Caco-2 (cell line): Measurements from ENCODE around the gene MCHR1. TPM values are rescaled to one million over a fixed set of nuclear protein-coding genes. Genes with fewer than 3 reads are reported as not detected.

ENCODE experiments used
- BruUV-seq: library from RNA; stranded (reverse); fragments of 400-500 nt; replicated peaks from 2 replicates; lab custom pipeline; 2021; lab: Mats Ljungman, UMichigan
- CTCF ChIA-PET: fragments of 300-600 bp; sonication (Branson Sonifier 250); formaldehyde crosslinking; loops from one replicate; lab custom pipeline; 2022; ENCODE audit warnings: antibody characterized with exemption; lab: Charles Lee
- POLR2A ChIA-PET: fragments of 300-600 bp; sonication (Branson Sonifier 250); formaldehyde crosslinking; loops from one replicate; lab custom pipeline; 2022; ENCODE audit warnings: antibody characterized with exemption; lab: Charles Lee
- DNase-seq, 2 experiments: peaks; one replicate each; pipeline versions ENCODE4 v3.0.0 to v3.0.0-alpha.2; 2020 to 2022
- H3K27me3 ChIP-seq: replicated peaks from 2 replicates; pipeline ENCODE4 v1.6.0; 2011; ENCODE audit warnings: low read length; ENCODE audit not compliant: control insufficient read depth, insufficient read depth
- H3K36me3 ChIP-seq: 2 replicates; pipeline ENCODE4 v1.5.1; 2011; ENCODE audit warnings: low read length; ENCODE audit not compliant: control insufficient read depth, insufficient read depth
- H3K4me1 ChIP-seq: fragments of 250-450 bp; sonication (Bioruptor Pico); 2 replicates; pipeline ENCODE4 v1.5.1; 2020; ENCODE audit warnings: mild to moderate bottlenecking
- H3K4me3 ChIP-seq: 2 replicates; pipeline ENCODE4 v1.5.1; 2011; ENCODE audit warnings: low read depth, mild to moderate bottlenecking, control low read depth, low read length
- H3K9me3 ChIP-seq: fragments of 250-450 bp; sonication (Bioruptor Pico); 2 replicates; pipeline ENCODE4 v1.5.1; 2020; ENCODE audit warnings: mild to moderate bottlenecking, moderate library complexity
- H3K27ac Mint-ChIP-seq: one replicate; pipeline ENCODE4 v1.8.0; 2022; ENCODE audit warnings: mixed read lengths; ENCODE audit not compliant: unreplicated experiment
- H3K27me3 Mint-ChIP-seq: one replicate; pipeline ENCODE4 v1.8.0; 2022; ENCODE audit warnings: mixed read lengths; ENCODE audit not compliant: insufficient read depth, unreplicated experiment
- H3K36me3 Mint-ChIP-seq: one replicate; pipeline ENCODE4 v1.8.0; 2022; ENCODE audit warnings: mild to moderate bottlenecking, mixed read lengths; ENCODE audit not compliant: insufficient read depth, unreplicated experiment
- H3K4me1 Mint-ChIP-seq: one replicate; pipeline ENCODE4 v1.8.0; 2022; ENCODE audit warnings: low read depth, mixed read lengths; ENCODE audit not compliant: unreplicated experiment
- H3K4me3 Mint-ChIP-seq: one replicate; pipeline ENCODE4 v1.8.0; 2022; ENCODE audit warnings: mild to moderate bottlenecking, moderate library complexity, mixed read lengths; ENCODE audit not compliant: unreplicated experiment
- H3K9me3 Mint-ChIP-seq: one replicate; pipeline ENCODE4 v1.8.0; 2022; ENCODE audit warnings: mixed read lengths; ENCODE audit not compliant: unreplicated experiment
- CTCF ChIP-seq, 2 experiments: fragments of 200-600 bp in 1 of 2; IDR thresholded peaks; 1 replicate in 1 of 2; 2 replicates in 1 of 2; pipeline versions ENCODE4 v1.5.1 to v1.8.0; 2011 to 2022; ENCODE audit warnings: antibody characterized with exemption in 1 of 2, control low read depth in 1 of 2, inconsistent platforms in 1 of 2, low read depth in 1 of 2, low read length in 1 of 2, mild to moderate bottlenecking in 1 of 2, moderate library complexity in 1 of 2; ENCODE audit not compliant: insufficient read depth in 1 of 2, severe bottlenecking in 1 of 2, unreplicated experiment in 1 of 2
- intact Hi-C: fragments of 100-400 bp; cut with micrococcal nuclease; formaldehyde crosslinking; loops from one replicate; pipeline ENCODE4 v1.10.0; 2022; ENCODE audit not compliant: unreplicated experiment
- total RNA-seq: library from RNA; stranded (reverse); gene quantifications from 2 replicates; pipeline ENCODE4 v1.2.3, GENCODE V29; 2022

MCHR1 gene
- total RNA-seq, 1 experiment from 2014 or later = not detected

GRCh38 chr22:40635940-40636379 lies 43.3 kb upstream of the MCHR1 start:
- ChIA-PET CTCF (interaction anchor here (1.6 kb wide), 1 partner anchor 9 kb away, joined by 4 read pairs; no protein-coding TSS in a partner anchor), POLR2A (interaction anchor here (1.3 kb wide), 1 partner anchor 16 kb away, joined by 14 read pairs; no protein-coding TSS in a partner anchor)
- Mint-ChIP-seq H3K27me3 (no peaks in the 10 kb centered on the region), H3K36me3 (peaks cover 9% of the 10 kb centered on the region), H3K27ac (peak overlapping the region; percentile 88), H3K4me3 (peak overlapping the region; percentile 90), H3K4me1 (peaks cover 23% of the 10 kb centered on the region), H3K9me3 (no peaks in the 10 kb centered on the region)
- Histone ChIP-seq H3K9me3 (no peaks in the 10 kb centered on the region), H3K27me3 (no peaks in the 10 kb centered on the region), H3K4me1 (peaks cover 10% of the 10 kb centered on the region; the same call in 1 of the 2 replicates), H3K36me3 (no peaks in the 10 kb centered on the region), H3K4me3 (peak overlapping the region; percentile 95)
- TF ChIP-seq CTCF (IDR thresholded peaks at IDR 0.05; ENCODE audit: insufficient read depth in 1 of 2, low read depth in 1 of 2, low read length in 1 of 2, severe bottlenecking in 1 of 2, unreplicated experiment in 1 of 2) = no peak
- intact Hi-C loops = loop anchor here (2.0 kb wide), 1 partner anchor 47 kb away; no protein-coding TSS in a partner anchor
- no TSS peak for BruUV-seq
- no peak for DNase-seq

GRCh38 chr22:40636380-40637182 lies 42.7 kb upstream of the MCHR1 start, which contains the start of gene MRTFA:
MRTFA (minus strand) TSS chr22:40636719.
- Histone ChIP-seq H3K4me3 (peak within 1 kb of the TSS; percentile 95), H3K4me1 (peaks cover 10% of the 10 kb centered on the region; the same call in 1 of the 2 replicates), H3K9me3 (no peaks in the 10 kb centered on the region), H3K27me3 (no peaks in the 10 kb centered on the region), H3K36me3 (no peaks in the 10 kb centered on the region)
- Mint-ChIP-seq H3K9me3 (no peaks in the 10 kb centered on the region), H3K27ac (peak within 1 kb of the TSS; percentile 88), H3K27me3 (no peaks in the 10 kb centered on the region), H3K36me3 (peaks cover 9% of the 10 kb centered on the region), H3K4me3 (peak within 1 kb of the TSS; percentile 90), H3K4me1 (peaks cover 23% of the 10 kb centered on the region)
- CTCF ChIA-PET = interaction anchor here (0.5 to 1.6 kb wide), 4 partner anchors 8 to 265 kb away, joined by 4 to 12 read pairs (median 4); no protein-coding TSS in a partner anchor
- BruUV-seq = no TSS peak
- DNase-seq = peak; percentile 100
- POLR2A ChIA-PET = interaction anchor here (0.5 to 1.3 kb wide), 12 partner anchors 8 to 459 kb away, joined by 3 to 14 read pairs (median 3); partner anchors contain the start of gene TNRC6B
- intact Hi-C loops = loop anchor here (2.0 kb wide), 1 partner anchor 48 kb away; no protein-coding TSS in a partner anchor
- TF ChIP-seq CTCF (IDR thresholded peaks at IDR 0.05; ENCODE audit: insufficient read depth in 1 of 2, low read depth in 1 of 2, low read length in 1 of 2, severe bottlenecking in 1 of 2, unreplicated experiment in 1 of 2) = no peak
